IMR-90 (cell line): ENCODE data around the gene ZMIZ1. TPM values are rescaled to one million over a fixed set of nuclear protein-coding genes. Genes with fewer than 3 reads are reported as not detected.

Experiments
- ATAC-seq: fragments of 200-7000 bp; cut with Tn5 transposase; 2 replicates; pipeline ENCODE4 v1.9.1; 2020; ENCODE audit warnings: low read depth, mild to moderate bottlenecking, moderate library complexity
- BruUV-seq: library from RNA; stranded (reverse); fragments of 400-500 nt; replicated peaks from 2 replicates; lab custom pipeline; 2021; lab: Mats Ljungman, UMichigan
- CTCF ChIA-PET: fragments of 300-600 bp; formaldehyde crosslinking; extraction: SDS; loops from one replicate; lab custom pipeline; 2021; ENCODE audit warnings: antibody characterized with exemption; lab: Yijun Ruan, JAX
- POLR2A ChIA-PET: fragments of 300-600 bp; sonication (Branson Sonifier 250); formaldehyde crosslinking; loops from one replicate; lab custom pipeline; 2022; ENCODE audit warnings: antibody characterized with exemption; ENCODE audit not compliant: unreplicated experiment; lab: Charles Lee
- DNase-seq: peaks from one replicate; pipeline ENCODE4 v3.0.0; 2013
- H2AFZ ChIP-seq: replicated peaks from 2 replicates; pipeline ENCODE3; 2013; ENCODE audit warnings: low read length, mild to moderate bottlenecking; ENCODE audit not compliant: poor library complexity
- H2AK5ac ChIP-seq: 2 replicates; pipeline ENCODE4 v1.6.1; 2013; ENCODE audit warnings: low read depth, low read length, inconsistent platforms
- H2AK9ac ChIP-seq: replicated peaks from 2 replicates; pipeline ENCODE3; 2013; ENCODE audit warnings: mild to moderate bottlenecking, low read depth, low read length, moderate library complexity; ENCODE audit not compliant: poor library complexity
- H2BK120ac ChIP-seq: 2 replicates; pipeline ENCODE4 v1.6.1; 2013; ENCODE audit warnings: low read depth, low read length, inconsistent platforms
- H2BK15ac ChIP-seq: 3 replicates; pipeline ENCODE4 v1.6.1; 2013; ENCODE audit warnings: low read depth, low read length, inconsistent platforms
- H2BK20ac ChIP-seq: 2 replicates; pipeline ENCODE4 v1.6.1; 2013; ENCODE audit warnings: low read depth, mild to moderate bottlenecking, inconsistent platforms, low read length, moderate library complexity
- H2BK5ac ChIP-seq: 2 replicates; pipeline ENCODE4 v1.6.1; 2013; ENCODE audit warnings: mild to moderate bottlenecking, low read depth, low read length, inconsistent platforms; ENCODE audit not compliant: poor library complexity, severe bottlenecking
- H3K14ac ChIP-seq: replicated peaks from 2 replicates; pipeline ENCODE4 v1.6.1; 2013; ENCODE audit warnings: low read depth, low read length, inconsistent platforms
- H3K18ac ChIP-seq: 2 replicates; pipeline ENCODE4 v1.6.1; 2013; ENCODE audit warnings: low read depth, low read length, control low read depth
- H3K23ac ChIP-seq: 2 replicates; pipeline ENCODE4 v1.6.1; 2013; ENCODE audit warnings: low read depth, low read length, inconsistent platforms
- H3K27ac ChIP-seq: 2 replicates; pipeline ENCODE4 v1.5.1; 2013; ENCODE audit warnings: mild to moderate bottlenecking, control low read depth, low read length; ENCODE audit not compliant: insufficient read depth
- H3K27me3 ChIP-seq: 2 replicates; pipeline ENCODE4 v1.6.1; 2013; ENCODE audit warnings: low read length; ENCODE audit not compliant: control insufficient read depth, insufficient read depth
- H3K36me3 ChIP-seq: 2 replicates; pipeline ENCODE4 v1.6.1; 2013; ENCODE audit warnings: low read length, mixed read lengths; ENCODE audit not compliant: control insufficient read depth, insufficient read depth
- H3K4ac ChIP-seq: 2 replicates; pipeline ENCODE4 v1.6.1; 2013; ENCODE audit warnings: low read depth, low read length, inconsistent platforms
- H3K4me1 ChIP-seq: 2 replicates; pipeline ENCODE4 v1.6.1; 2013; ENCODE audit warnings: low read length, mixed read lengths; ENCODE audit not compliant: control insufficient read depth, insufficient read depth
- H3K4me2 ChIP-seq: 2 replicates; pipeline ENCODE4 v1.6.1; 2013; ENCODE audit warnings: low read depth, mild to moderate bottlenecking, control low read depth, low read length, moderate library complexity
- H3K4me3 ChIP-seq: 2 replicates; pipeline ENCODE4 v1.5.1; 2013; ENCODE audit warnings: low read depth, mild to moderate bottlenecking, control low read depth, low read length, moderate library complexity; ENCODE audit not compliant: insufficient read depth
- H3K56ac ChIP-seq: 2 replicates; pipeline ENCODE4 v1.6.1; 2013; ENCODE audit warnings: low read length, inconsistent platforms; ENCODE audit not compliant: insufficient read depth; ENCODE audit errors: extremely low read depth
- H3K79me1 ChIP-seq, 2 experiments: 2 replicates each; pipeline ENCODE4 v1.6.1; 2013; ENCODE audit warnings: low read length in 2 of 2, inconsistent platforms in 1 of 2, low read depth in 1 of 2
- H3K9ac ChIP-seq: 2 replicates; pipeline ENCODE4 v1.6.1; 2013; ENCODE audit warnings: low read depth, low read length, control low read depth
- H3K9me1 ChIP-seq: 2 replicates; pipeline ENCODE4 v1.6.1; 2013; ENCODE audit warnings: low read length, inconsistent platforms; ENCODE audit not compliant: insufficient read depth
- H3K9me3 ChIP-seq: 2 replicates; pipeline ENCODE4 v1.6.1; 2013; ENCODE audit warnings: low read length; ENCODE audit not compliant: control insufficient read depth, insufficient read depth
- H4K20me1 ChIP-seq: 2 replicates; pipeline ENCODE4 v1.6.1; 2013; ENCODE audit warnings: low read length, inconsistent platforms; ENCODE audit not compliant: insufficient read depth
- H4K5ac ChIP-seq: 2 replicates; pipeline ENCODE4 v1.6.1; 2013; ENCODE audit warnings: mild to moderate bottlenecking, low read depth, low read length, control low read depth
- H4K8ac ChIP-seq, 2 experiments: 2 replicates each; pipeline ENCODE4 v1.6.1; 2013; ENCODE audit warnings: low read depth in 2 of 2, low read length in 2 of 2, control low read depth in 1 of 2, inconsistent platforms in 1 of 2
- H4K91ac ChIP-seq: 2 replicates; pipeline ENCODE4 v1.6.1; 2013; ENCODE audit warnings: low read depth, low read length, inconsistent platforms; ENCODE audit not compliant: insufficient read depth
- CHD1 ChIP-seq: IDR thresholded peaks from 2 replicates; pipeline ENCODE4 v1.6.1; 2012; ENCODE audit warnings: low read depth, low read length, improper control_type of control experiment
- WGBS, 2 experiments: methylation state at CpG; one replicate each; pipeline versions ENCODE4 v1.1.5 to v1.1.7; 2013; ENCODE audit warnings: missing lambda C conversion rate in 2 of 2; ENCODE audit not compliant: insufficient read length in 1 of 2; ENCODE audit errors: extremely low coverage in 2 of 2; 5-methylcytosine and 5-hydroxymethylcytosine counted together
- dilution Hi-C: fragments of 300-500 bp; cut with HindIII; formaldehyde crosslinking; loops from one replicate; pipeline ENCODE4 v1.14.3; 2018; ENCODE audit warnings: low sequenced_read_pairs; ENCODE audit not compliant: unreplicated experiment
- in situ Hi-C: fragments of 300-500 bp; cut with MboI; formaldehyde crosslinking; loops from 3 replicates; pipeline ENCODE4 v1.14.3; 2019; ENCODE audit warnings: low sequenced_read_pairs, inconsistent platforms, mixed read lengths
- intact Hi-C: fragments of 100-400 bp; cut with micrococcal nuclease; formaldehyde crosslinking; loops from 2 replicates; pipeline ENCODE4 v1.10.0; 2022
- polyA plus RNA-seq, 3 experiments: library from polyadenylated mRNA; depleted of rRNA; stranded (reverse); fragments of >200 nt; gene quantifications; 2 replicates each; pipeline ENCODE4 v1.2.3, GENCODE V29; 2012; ENCODE audit warnings: low replicate concordance in 1 of 3
- total RNA-seq: library from RNA; depleted of rRNA; stranded (reverse); fragments of >200 nt; gene quantifications from 2 replicates; pipeline ENCODE4 v1.2.3, GENCODE V29; 2012
- TF ChIP-seq, protein P1 (sequence below): fragments of 150-350 bp; IDR thresholded peaks from 2 replicates; pipeline ENCODE4 v1.6.1; 2017; ENCODE audit warnings: mild to moderate bottlenecking, antibody characterized with exemption, low read length, low read depth

Gene ZMIZ1
- total and polyA plus RNA-seq, 2 of the 4 experiments (the other 2 are of a cell fraction): 6.6 to 48.7 TPM

DNA sequence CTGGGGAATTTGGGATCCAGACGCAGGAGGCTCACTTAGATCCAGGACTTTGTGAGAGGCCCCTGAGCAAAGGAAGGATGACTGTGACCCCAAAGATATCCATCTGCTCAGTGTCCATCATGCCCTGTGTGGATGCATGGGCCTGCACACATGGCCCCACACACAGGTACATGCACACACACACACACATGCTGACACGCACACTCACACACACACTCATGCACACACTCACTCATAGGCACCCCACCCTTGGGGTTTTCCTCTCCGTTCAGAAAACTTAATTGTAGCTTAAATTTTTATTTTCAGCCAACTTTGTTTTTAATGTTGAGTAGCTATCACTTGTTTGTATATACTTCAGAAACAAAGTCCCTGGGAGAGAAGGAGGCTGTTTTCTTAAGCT lies 184.9 kb downstream of the ZMIZ1 start:
- POLR2A ChIA-PET: no interaction called here
- Histone ChIP-seq H2BK20ac (no peak overlapping the region), H3K4me1 (peaks cover 2% of the 10 kb centered on the region), H2AK5ac (no peak overlapping the region), H3K18ac (no peak overlapping the region), H3K9me1 (peaks cover 47% of the 10 kb centered on the region), H2BK5ac (no peak overlapping the region), H3K23ac (no peak overlapping the region), H2AK9ac (no peak overlapping the region), H4K20me1 (peaks cover 100% of the 10 kb centered on the region), H3K56ac (no peak overlapping the region), H3K14ac (no peak overlapping the region), H3K9ac (no peak overlapping the region), H3K4ac (no peak overlapping the region), H4K91ac (no peak overlapping the region), H3K27me3 (no peaks in the 10 kb centered on the region), H3K4me2 (no peak overlapping the region), H3K79me1 (peaks cover 7 to 98% of the 10 kb centered on the region in 2 experiments), H4K5ac (no peak overlapping the region), H3K4me3 (no peak overlapping the region), H3K36me3 (peaks cover 23% of the 10 kb centered on the region), H3K9me3 (no peaks in the 10 kb centered on the region), H3K27ac (no peak overlapping the region), H4K8ac (no peak overlapping the region), H2AFZ (no peak overlapping the region), H2BK120ac (no peak overlapping the region), H2BK15ac (no peak overlapping the region)
- CTCF ChIA-PET: no interaction called here
- in situ Hi-C loops (no loop called here), dilution Hi-C loops (no loop called here), intact Hi-C loops (no loop called here)
- DNase-seq (no peak), ATAC-seq (no peak)
- 100% methylated on average over 1 of the region's 3 CpGs; no CpG with 5 or more reads in 1 of the 2 experiments for WGBS, 2 experiments
- BruUV-seq: no TSS peak
- TF ChIP-seq, protein P1, sequence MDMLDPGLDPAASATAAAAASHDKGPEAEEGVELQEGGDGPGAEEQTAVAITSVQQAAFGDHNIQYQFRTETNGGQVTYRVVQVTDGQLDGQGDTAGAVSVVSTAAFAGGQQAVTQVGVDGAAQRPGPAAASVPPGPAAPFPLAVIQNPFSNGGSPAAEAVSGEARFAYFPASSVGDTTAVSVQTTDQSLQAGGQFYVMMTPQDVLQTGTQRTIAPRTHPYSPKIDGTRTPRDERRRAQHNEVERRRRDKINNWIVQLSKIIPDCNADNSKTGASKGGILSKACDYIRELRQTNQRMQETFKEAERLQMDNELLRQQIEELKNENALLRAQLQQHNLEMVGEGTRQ: no peak
- TF ChIP-seq CHD1: no peak
